ENCODE data around the gene DDX42. TPM values are rescaled to one million over a fixed set of nuclear protein-coding genes. Genes with fewer than 3 reads are reported as not detected.

Gene DDX42
- total RNA-seq, 1 experiment from 2014 or later = 174 TPM

DNA sequence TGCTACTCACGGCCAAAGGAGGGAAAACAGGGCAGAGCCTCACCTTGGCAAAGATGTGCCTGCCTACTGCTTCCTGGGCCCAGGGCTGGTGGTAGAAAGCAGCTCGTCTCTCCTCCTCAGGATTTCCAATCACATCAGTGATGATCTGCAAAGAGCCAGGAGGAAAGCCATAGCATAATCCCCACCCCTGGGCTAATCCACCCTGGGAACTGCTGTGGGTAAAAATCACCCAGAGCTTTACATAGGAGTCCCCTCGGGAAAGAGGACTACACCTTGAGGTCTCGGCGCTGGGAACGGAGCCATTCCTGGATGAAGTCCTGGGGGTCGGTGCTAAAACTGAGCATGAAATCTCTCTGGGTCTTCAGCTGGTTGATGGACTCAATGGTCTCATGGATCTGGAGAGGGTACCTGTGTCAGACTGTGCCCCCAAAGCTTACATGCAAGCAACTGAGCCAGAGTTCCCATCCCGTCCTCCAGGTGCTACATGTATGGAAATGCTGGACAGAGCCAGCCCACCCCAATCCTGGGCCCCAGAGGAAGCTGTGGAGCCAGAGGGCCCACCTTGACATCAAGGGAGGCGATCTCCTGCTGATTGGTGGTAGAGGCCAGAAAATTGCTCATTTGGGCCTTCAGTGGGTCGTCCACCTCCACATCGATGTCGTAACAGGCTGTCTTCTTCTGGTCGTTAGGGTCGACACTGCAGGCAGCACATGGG lies 59.2 kb downstream of the DDX42 start:
- Histone ChIP-seq H3K4me1 (ENCODE audit: control insufficient read depth in 1 of 2, insufficient read depth in 2 of 2, low read length in 2 of 2) (peaks cover 6 to 17% of the 10 kb centered on the region in 2 experiments), H3K79me2 (ENCODE audit: insufficient read depth, low read length) (peaks cover 66% of the 10 kb centered on the region), H3K9me2 (ENCODE audit: insufficient read depth) (no peaks in the 10 kb centered on the region), H3K36me3 (ENCODE audit: control insufficient read depth in 1 of 2, insufficient read depth in 2 of 2, low read length in 2 of 2) (peaks cover 61 to 90% of the 10 kb centered on the region in 2 experiments), H3K4me3 (replicated peaks in 1 of 2; ENCODE audit: low read depth in 1 of 2, low read length in 2 of 2) (no peak overlapping the region), H3K9ac (ENCODE audit: low read length) (no peak overlapping the region), H2AFZ (ENCODE audit: low read depth, low read length, poor library complexity, severe bottlenecking) (no peak overlapping the region), H3K9me3 (ENCODE audit: control insufficient read depth in 1 of 2, insufficient read depth in 1 of 2, low read depth in 1 of 2, low read length in 2 of 2) (no peaks in the 10 kb centered on the region), H4K20me1 (ENCODE audit: insufficient read depth) (no peaks in the 10 kb centered on the region), H3K27ac (ENCODE audit: low read depth, low read length) (peak overlapping the region; percentile 15; the same call in 1 of the 2 replicates), H3K27me3 (ENCODE audit: insufficient read depth, low read length) (no peaks in the 10 kb centered on the region), H3K4me2 (ENCODE audit: low read length) (no peak overlapping the region)
- intact Hi-C loops (cut with micrococcal nuclease) = no loop called here
- CTCF ChIA-PET = interaction anchor here (1.9 kb wide), 1 partner anchor 15 kb away, joined by 4 read pairs; no protein-coding TSS in a partner anchor
- TF ChIP-seq ELF1 (IDR thresholded peaks at IDR 0.05; ENCODE audit: borderline replicate concordance, low read depth) (no peak), ZFX (IDR thresholded peaks at IDR 0.05) (no peak), POLR2AphosphoS5 (IDR thresholded peaks at IDR 0.05; ENCODE audit: low read depth, low read length) (0 out of 2 replicates have a peak, but pooled peaks have one; percentile 52)
- POLR2A ChIA-PET = no interaction called here
- DNase-seq (ENCODE audit: low read depth, low spot score) (no peak), ATAC-seq (no peak)
- TSS peak; percentile 24 for BruUV-seq (replicated peaks)
- RAD21 ChIA-PET (ENCODE audit: low non-redundant PET in 1 of 2, low total read pairs in 2 of 2, uncharacterized antibody in 2 of 2, unreplicated experiment in 2 of 2) = no interaction called here

DNA sequence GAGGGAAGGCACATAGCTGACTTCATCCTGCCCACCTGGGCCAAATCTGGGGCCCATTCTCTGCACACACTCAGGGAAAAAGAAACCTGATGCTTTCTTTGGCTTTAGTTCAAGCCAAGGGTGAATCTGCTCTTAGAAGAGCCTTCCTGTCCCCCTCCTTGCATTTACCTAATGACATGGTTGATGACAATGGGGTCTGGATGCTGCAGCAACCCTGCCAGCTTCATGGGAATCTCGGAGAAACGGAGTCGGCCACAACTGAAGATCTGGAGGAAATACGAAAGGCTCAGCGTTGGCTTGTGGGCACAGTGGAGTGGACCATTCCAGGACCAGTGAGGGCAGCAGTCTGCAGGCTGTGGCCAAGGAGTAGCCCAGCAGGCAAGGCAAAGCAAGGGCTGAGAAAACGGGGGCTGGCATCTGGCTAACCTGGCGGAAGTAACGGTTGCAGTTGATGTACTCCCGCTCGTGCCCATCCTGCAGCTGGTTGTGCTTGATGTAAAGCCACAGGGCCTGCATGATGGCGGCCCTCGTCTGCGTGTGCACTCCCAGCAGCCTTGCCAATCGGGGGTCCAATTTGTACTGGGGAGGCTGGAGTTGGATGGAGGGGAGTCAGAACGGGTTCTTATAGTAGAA lies 59.9 kb downstream of the DDX42 start:
- POLR2A ChIA-PET = no interaction called here
- Histone ChIP-seq H3K4me2 (ENCODE audit: low read length) (no peak overlapping the region), H3K36me3 (ENCODE audit: control insufficient read depth in 1 of 2, insufficient read depth in 2 of 2, low read length in 2 of 2) (peaks cover 61 to 85% of the 10 kb centered on the region in 2 experiments), H3K9me2 (ENCODE audit: insufficient read depth) (no peaks in the 10 kb centered on the region), H2AFZ (ENCODE audit: low read depth, low read length, poor library complexity, severe bottlenecking) (no peak overlapping the region), H3K27me3 (ENCODE audit: insufficient read depth, low read length) (no peaks in the 10 kb centered on the region), H3K9me3 (ENCODE audit: control insufficient read depth in 1 of 2, insufficient read depth in 1 of 2, low read depth in 1 of 2, low read length in 2 of 2) (no peaks in the 10 kb centered on the region), H3K79me2 (ENCODE audit: insufficient read depth, low read length) (peaks cover 66% of the 10 kb centered on the region), H3K4me3 (replicated peaks in 1 of 2; ENCODE audit: low read depth in 1 of 2, low read length in 2 of 2) (no peak overlapping the region), H3K9ac (ENCODE audit: low read length) (no peak overlapping the region), H4K20me1 (ENCODE audit: insufficient read depth) (no peaks in the 10 kb centered on the region), H3K4me1 (ENCODE audit: control insufficient read depth in 1 of 2, insufficient read depth in 2 of 2, low read length in 2 of 2) (peaks cover 7 to 16% of the 10 kb centered on the region in 2 experiments), H3K27ac (ENCODE audit: low read depth, low read length) (no peak overlapping the region; the same call in 1 of the 2 replicates)
- CTCF ChIA-PET = interaction anchor here (0.7 to 1.9 kb wide), 11 partner anchors 8 to 408 kb away, joined by 3 to 10 read pairs (median 3); partner anchors contain the start of gene CCDC47
- ATAC-seq (no peak), DNase-seq (ENCODE audit: low read depth, low spot score) (no peak)
- RAD21 ChIA-PET (ENCODE audit: low non-redundant PET in 1 of 2, low total read pairs in 2 of 2, uncharacterized antibody in 2 of 2, unreplicated experiment in 2 of 2) = no interaction called here
- BruUV-seq (replicated peaks) = no TSS peak
- intact Hi-C loops (cut with micrococcal nuclease) = loop anchor here (2.0 kb wide), 1 partner anchor 91 kb away; no protein-coding TSS in a partner anchor
- TF ChIP-seq, protein P1, sequence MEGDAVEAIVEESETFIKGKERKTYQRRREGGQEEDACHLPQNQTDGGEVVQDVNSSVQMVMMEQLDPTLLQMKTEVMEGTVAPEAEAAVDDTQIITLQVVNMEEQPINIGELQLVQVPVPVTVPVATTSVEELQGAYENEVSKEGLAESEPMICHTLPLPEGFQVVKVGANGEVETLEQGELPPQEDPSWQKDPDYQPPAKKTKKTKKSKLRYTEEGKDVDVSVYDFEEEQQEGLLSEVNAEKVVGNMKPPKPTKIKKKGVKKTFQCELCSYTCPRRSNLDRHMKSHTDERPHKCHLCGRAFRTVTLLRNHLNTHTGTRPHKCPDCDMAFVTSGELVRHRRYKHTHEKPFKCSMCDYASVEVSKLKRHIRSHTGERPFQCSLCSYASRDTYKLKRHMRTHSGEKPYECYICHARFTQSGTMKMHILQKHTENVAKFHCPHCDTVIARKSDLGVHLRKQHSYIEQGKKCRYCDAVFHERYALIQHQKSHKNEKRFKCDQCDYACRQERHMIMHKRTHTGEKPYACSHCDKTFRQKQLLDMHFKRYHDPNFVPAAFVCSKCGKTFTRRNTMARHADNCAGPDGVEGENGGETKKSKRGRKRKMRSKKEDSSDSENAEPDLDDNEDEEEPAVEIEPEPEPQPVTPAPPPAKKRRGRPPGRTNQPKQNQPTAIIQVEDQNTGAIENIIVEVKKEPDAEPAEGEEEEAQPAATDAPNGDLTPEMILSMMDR (IDR thresholded peaks at IDR 0.05 in 2 of 3, conservative IDR thresholded peaks at IDR 0.05 in 1 of 3; ENCODE audit: borderline replicate concordance in 1 of 3, insufficient read depth in 1 of 3, low read depth in 2 of 3, low read length in 2 of 3) = no peak
- no peak for TF ChIP-seq RAD21 (IDR thresholded peaks at IDR 0.05; ENCODE audit: low read depth)
- no peak for TF ChIP-seq SP1 (IDR thresholded peaks at IDR 0.05; ENCODE audit: low read depth)
- TF ChIP-seq POLR2A (IDR thresholded peaks at IDR 0.05; ENCODE audit: borderline replicate concordance, extremely low read depth, insufficient read depth, insufficient read length) = no peak
- TF ChIP-seq, protein P2, sequence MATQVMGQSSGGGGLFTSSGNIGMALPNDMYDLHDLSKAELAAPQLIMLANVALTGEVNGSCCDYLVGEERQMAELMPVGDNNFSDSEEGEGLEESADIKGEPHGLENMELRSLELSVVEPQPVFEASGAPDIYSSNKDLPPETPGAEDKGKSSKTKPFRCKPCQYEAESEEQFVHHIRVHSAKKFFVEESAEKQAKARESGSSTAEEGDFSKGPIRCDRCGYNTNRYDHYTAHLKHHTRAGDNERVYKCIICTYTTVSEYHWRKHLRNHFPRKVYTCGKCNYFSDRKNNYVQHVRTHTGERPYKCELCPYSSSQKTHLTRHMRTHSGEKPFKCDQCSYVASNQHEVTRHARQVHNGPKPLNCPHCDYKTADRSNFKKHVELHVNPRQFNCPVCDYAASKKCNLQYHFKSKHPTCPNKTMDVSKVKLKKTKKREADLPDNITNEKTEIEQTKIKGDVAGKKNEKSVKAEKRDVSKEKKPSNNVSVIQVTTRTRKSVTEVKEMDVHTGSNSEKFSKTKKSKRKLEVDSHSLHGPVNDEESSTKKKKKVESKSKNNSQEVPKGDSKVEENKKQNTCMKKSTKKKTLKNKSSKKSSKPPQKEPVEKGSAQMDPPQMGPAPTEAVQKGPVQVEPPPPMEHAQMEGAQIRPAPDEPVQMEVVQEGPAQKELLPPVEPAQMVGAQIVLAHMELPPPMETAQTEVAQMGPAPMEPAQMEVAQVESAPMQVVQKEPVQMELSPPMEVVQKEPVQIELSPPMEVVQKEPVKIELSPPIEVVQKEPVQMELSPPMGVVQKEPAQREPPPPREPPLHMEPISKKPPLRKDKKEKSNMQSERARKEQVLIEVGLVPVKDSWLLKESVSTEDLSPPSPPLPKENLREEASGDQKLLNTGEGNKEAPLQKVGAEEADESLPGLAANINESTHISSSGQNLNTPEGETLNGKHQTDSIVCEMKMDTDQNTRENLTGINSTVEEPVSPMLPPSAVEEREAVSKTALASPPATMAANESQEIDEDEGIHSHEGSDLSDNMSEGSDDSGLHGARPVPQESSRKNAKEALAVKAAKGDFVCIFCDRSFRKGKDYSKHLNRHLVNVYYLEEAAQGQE (IDR thresholded peaks at IDR 0.05; ENCODE audit: low read depth) = no peak
- TF ChIP-seq EZH2phosphoT487 (IDR thresholded peaks at IDR 0.05; ENCODE audit: borderline replicate concordance) = no peak
- TF ChIP-seq, protein P3, sequence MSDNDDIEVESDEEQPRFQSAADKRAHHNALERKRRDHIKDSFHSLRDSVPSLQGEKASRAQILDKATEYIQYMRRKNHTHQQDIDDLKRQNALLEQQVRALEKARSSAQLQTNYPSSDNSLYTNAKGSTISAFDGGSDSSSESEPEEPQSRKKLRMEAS (IDR thresholded peaks at IDR 0.05) = no peak
- no peak for TF ChIP-seq ZFX (IDR thresholded peaks at IDR 0.05)
- TF ChIP-seq JUND (IDR thresholded peaks at IDR 0.05) = no peak
- TF ChIP-seq POLR2AphosphoS5 (IDR thresholded peaks at IDR 0.05; ENCODE audit: low read depth, low read length) = no peak
